Activated CD8-positive, alpha-beta T cell treated with anti-CD3 and anti-CD28 coated beads, Interleukin-2, amount 10 ng/mL, durations not matched to agents 7 days and 5 days (primary cell): Measurements from ENCODE around the gene MRTFA. TPM values are rescaled to one million over a fixed set of nuclear protein-coding genes. Genes with fewer than 3 reads are reported as not detected.
"Not testable (repeated sequence)": the region's sequence is repeated elsewhere in the genome, so short reads cannot be mapped to it uniquely, and the experiment has no call there.

ENCODE experiments used
- ATAC-seq: fragments of 150-1000 bp; cut with Tn5 transposase; one replicate; pipeline ENCODE4 v1.10.0; 2021; ENCODE audit warnings: moderate library complexity
- CTCF ChIA-PET: fragments of 350-600 bp; sonication (Branson Sonifier 250); formaldehyde crosslinking; loops from one replicate; lab custom pipeline; 2021; ENCODE audit warnings: antibody characterized with exemption; lab: Charles Lee
- POLR2A ChIA-PET: fragments of 350-600 bp; sonication (Branson Sonifier 250); formaldehyde crosslinking; loops from one replicate; lab custom pipeline; 2021; ENCODE audit warnings: antibody characterized with exemption; lab: Charles Lee
- DNase-seq: peaks from one replicate; pipeline ENCODE4 v3.0.0-alpha.2; 2020
- H3K27ac Mint-ChIP-seq: one replicate; pipeline ENCODE4 v1.8.0; 2021; ENCODE audit warnings: mild to moderate bottlenecking, mixed read lengths
- H3K27me3 Mint-ChIP-seq: one replicate; pipeline ENCODE4 v1.8.0; 2021; ENCODE audit warnings: low read depth, mixed read lengths
- H3K36me3 Mint-ChIP-seq: one replicate; pipeline ENCODE4 v1.8.0; 2021; ENCODE audit warnings: low read depth, mixed read lengths
- H3K4me1 Mint-ChIP-seq: one replicate; pipeline ENCODE4 v1.8.0; 2021; ENCODE audit warnings: low read depth, mixed read lengths
- H3K4me3 Mint-ChIP-seq: one replicate; pipeline ENCODE4 v1.8.0; 2021; ENCODE audit warnings: mild to moderate bottlenecking, mixed read lengths
- H3K9me3 Mint-ChIP-seq: one replicate; pipeline ENCODE4 v1.8.0; 2022; ENCODE audit warnings: mixed read lengths; ENCODE audit not compliant: insufficient read depth
- total RNA-seq, 2 experiments: library from RNA; stranded (reverse); gene quantifications; one replicate each; pipeline ENCODE4 v1.2.3, GENCODE V29; 2021

The MRTFA gene
- total RNA-seq, 2 experiments from 2014 or later: 65.0 to 65.1 TPM

GRCh38 chr22:40594924-40595323 lies 41.6 kb downstream of the MRTFA start:
- no peak for ATAC-seq
- CTCF ChIA-PET: no interaction called here
- H3K27me3 Mint-ChIP-seq: no peaks in the 10 kb centered on the region
- peaks cover 3% of the 10 kb centered on the region for H3K36me3 Mint-ChIP-seq
- no peak overlapping the region for H3K4me3 Mint-ChIP-seq
- H3K27ac Mint-ChIP-seq: no peak overlapping the region
- POLR2A ChIA-PET: no interaction called here
- peaks cover 10% of the 10 kb centered on the region for H3K4me1 Mint-ChIP-seq
- H3K9me3 Mint-ChIP-seq: no peaks in the 10 kb centered on the region
- DNase-seq: no peak

- DNase-seq: no peak
- H3K4me3 Mint-ChIP-seq: no peak overlapping the region
- ATAC-seq: no peak
- H3K27ac Mint-ChIP-seq: peak overlapping the region; percentile 33
- POLR2A ChIA-PET: interaction anchor here (1.0 kb wide), 1 partner anchor 64 kb away, joined by 3 read pairs; no protein-coding TSS in a partner anchor
- CTCF ChIA-PET: no interaction called here
- peaks cover 3% of the 10 kb centered on the region for H3K36me3 Mint-ChIP-seq
- H3K27me3 Mint-ChIP-seq: no peaks in the 10 kb centered on the region
- peaks cover 10% of the 10 kb centered on the region for H3K4me1 Mint-ChIP-seq
- no peaks in the 10 kb centered on the region for H3K9me3 Mint-ChIP-seq
Observed at GRCh38 chr22:40594346-40594745, 42.2 kb downstream of the MRTFA start.

- Mint-ChIP-seq H3K4me3 (no peak overlapping the region), H3K36me3 (peaks cover 3% of the 10 kb centered on the region), H3K27me3 (no peaks in the 10 kb centered on the region), H3K9me3 (no peaks in the 10 kb centered on the region), H3K27ac (no peak overlapping the region), H3K4me1 (peaks cover 10% of the 10 kb centered on the region)
- DNase-seq (no peak), ATAC-seq (no peak)
- CTCF ChIA-PET: no interaction called here
- POLR2A ChIA-PET: interaction anchor here (1.0 kb wide), 1 partner anchor 63 kb away, joined by 3 read pairs; no protein-coding TSS in a partner anchor
Observed at GRCh38 chr22:40593460-40594273, 42.9 kb downstream of the MRTFA start.

GRCh38 chr22:40592352-40593113 lies 44.0 kb downstream of the MRTFA start:
- Mint-ChIP-seq H3K9me3 (no peaks in the 10 kb centered on the region), H3K4me1 (peaks cover 10% of the 10 kb centered on the region), H3K27me3 (no peaks in the 10 kb centered on the region), H3K4me3 (no peak overlapping the region), H3K36me3 (peaks cover 5% of the 10 kb centered on the region), H3K27ac (no peak overlapping the region)
- CTCF ChIA-PET: no interaction called here
- ATAC-seq: no peak
- POLR2A ChIA-PET: no interaction called here
- DNase-seq: no peak

GRCh38 chr22:40588726-40589125 lies 47.8 kb downstream of the MRTFA start:
- no peak overlapping the region for H3K4me3 Mint-ChIP-seq
- H3K4me1 Mint-ChIP-seq: peaks cover 10% of the 10 kb centered on the region
- no peak for DNase-seq
- ATAC-seq: no peak
- H3K9me3 Mint-ChIP-seq: no peaks in the 10 kb centered on the region
- no peaks in the 10 kb centered on the region for H3K27me3 Mint-ChIP-seq
- H3K36me3 Mint-ChIP-seq: peaks cover 9% of the 10 kb centered on the region
- POLR2A ChIA-PET: interaction anchor here (0.6 kb wide), 2 partner anchors 48 to 57 kb away, joined by 3 read pairs; partner anchors contain the start of gene MRTFA
- CTCF ChIA-PET: interaction anchor here (0.8 kb wide), 1 partner anchor 64 kb away, joined by 3 read pairs; no protein-coding TSS in a partner anchor
- no peak overlapping the region for H3K27ac Mint-ChIP-seq

GRCh38 chr22:40586781-40587180 lies 49.7 kb downstream of the MRTFA start:
- no peak for DNase-seq
- CTCF ChIA-PET: no interaction called here
- POLR2A ChIA-PET: interaction anchor here (0.6 to 0.7 kb wide), 2 partner anchors 47 to 98 kb away, joined by 3 to 5 read pairs; no protein-coding TSS in a partner anchor
- ATAC-seq: no peak
- Mint-ChIP-seq H3K4me1 (peaks cover 15% of the 10 kb centered on the region), H3K27ac (no peak overlapping the region), H3K4me3 (no peak overlapping the region), H3K9me3 (no peaks in the 10 kb centered on the region), H3K36me3 (peaks cover 12% of the 10 kb centered on the region), H3K27me3 (no peaks in the 10 kb centered on the region)

GRCh38 chr22:40585310-40585751 lies 51.2 kb downstream of the MRTFA start:
- CTCF ChIA-PET: interaction anchor here (1.1 kb wide), 1 partner anchor 61 kb away, joined by 3 read pairs; no protein-coding TSS in a partner anchor
- H3K27me3 Mint-ChIP-seq: no peaks in the 10 kb centered on the region
- H3K4me1 Mint-ChIP-seq: peaks cover 14% of the 10 kb centered on the region
- no peak overlapping the region for H3K4me3 Mint-ChIP-seq
- POLR2A ChIA-PET: no interaction called here
- H3K27ac Mint-ChIP-seq: no peak overlapping the region
- ATAC-seq (no peak), DNase-seq (no peak)
- H3K9me3 Mint-ChIP-seq: no peaks in the 10 kb centered on the region
- peaks cover 17% of the 10 kb centered on the region for H3K36me3 Mint-ChIP-seq

GRCh38 chr22:40584766-40585165 lies 51.8 kb downstream of the MRTFA start:
- H3K27me3 Mint-ChIP-seq, H3K4me3 Mint-ChIP-seq, DNase-seq, H3K9me3 Mint-ChIP-seq, ATAC-seq, POLR2A ChIA-PET, H3K27ac Mint-ChIP-seq: not testable (repeated sequence)
- Mint-ChIP-seq H3K36me3 (peaks cover 17% of the 10 kb centered on the region), H3K4me1 (peaks cover 14% of the 10 kb centered on the region)
- CTCF ChIA-PET: interaction anchor here (0.7 kb wide), 1 partner anchor 22 kb away, joined by 3 read pairs; no protein-coding TSS in a partner anchor

- DNase-seq: no peak
- CTCF ChIA-PET: interaction anchor here (0.8 to 4.5 kb wide), 7 partner anchors 15 to 147 kb away, joined by 3 to 21 read pairs (median 5); partner anchors contain the start of gene MRTFA
- Mint-ChIP-seq H3K36me3 (peaks cover 16% of the 10 kb centered on the region), H3K4me1 (peaks cover 19% of the 10 kb centered on the region), H3K27ac (no peak overlapping the region), H3K4me3 (no peak overlapping the region), H3K27me3 (no peaks in the 10 kb centered on the region), H3K9me3 (no peaks in the 10 kb centered on the region)
- no peak for ATAC-seq
- POLR2A ChIA-PET: interaction anchor here (0.8 to 1.7 kb wide), 4 partner anchors 49 to 100 kb away, joined by 3 to 4 read pairs (median 4); no protein-coding TSS in a partner anchor
Observed at GRCh38 chr22:40583053-40583741, 53.3 kb downstream of the MRTFA start.

- Mint-ChIP-seq H3K9me3 (no peaks in the 10 kb centered on the region), H3K4me3 (no peak overlapping the region), H3K36me3 (peaks cover 17% of the 10 kb centered on the region), H3K27me3 (no peaks in the 10 kb centered on the region), H3K27ac (no peak overlapping the region), H3K4me1 (peaks cover 20% of the 10 kb centered on the region)
- POLR2A ChIA-PET: no interaction called here
- DNase-seq (no peak), ATAC-seq (no peak)
- CTCF ChIA-PET: interaction anchor here (1.1 to 4.5 kb wide), 7 partner anchors 10 to 146 kb away, joined by 3 to 21 read pairs (median 5); no protein-coding TSS in a partner anchor
Observed at GRCh38 chr22:40582063-40582462, 54.5 kb downstream of the MRTFA start.

- no peaks in the 10 kb centered on the region for H3K27me3 Mint-ChIP-seq
- H3K9me3 Mint-ChIP-seq: no peaks in the 10 kb centered on the region
- no peak for ATAC-seq
- H3K27ac Mint-ChIP-seq: no peak overlapping the region
- H3K4me3 Mint-ChIP-seq: no peak overlapping the region
- ChIA-PET CTCF (interaction anchor here (1.4 to 4.5 kb wide), 3 partner anchors 29 to 144 kb away, joined by 4 to 21 read pairs (median 5); no protein-coding TSS in a partner anchor), POLR2A (interaction anchor here (0.6 kb wide), 1 partner anchor 15 kb away, joined by 3 read pairs; no protein-coding TSS in a partner anchor)
- DNase-seq: no peak
- peaks cover 16% of the 10 kb centered on the region for H3K4me1 Mint-ChIP-seq
- H3K36me3 Mint-ChIP-seq: peaks cover 17% of the 10 kb centered on the region
Observed at GRCh38 chr22:40580631-40581030, 55.9 kb downstream of the MRTFA start.
